ENCODE measurements around the gene MC5R.
"Not testable (repeated sequence)": the region's sequence is repeated elsewhere in the genome, so short reads cannot be mapped to it uniquely, and the experiment has no call there.

MC5R gene

GRCh38 chr18:13862898-13863297, 38.9 kb downstream of the MC5R start:
- not testable (repeated sequence) for DNase-seq

- DNase-seq = no peak
Measured at GRCh38 chr18:13868501-13869271, 44.7 kb downstream of the MC5R start.

- no peak for DNase-seq
Measured at GRCh38 chr18:13871701-13872100, 47.8 kb downstream of the MC5R start.

GRCh38 chr18:13872373-13872772, 48.4 kb downstream of the MC5R start:
- DNase-seq = no peak

- DNase-seq = no peak
Measured at GRCh38 chr18:13872932-13873331, 49.0 kb downstream of the MC5R start.

- DNase-seq = no peak
Measured at GRCh38 chr18:13874558-13874957, 50.6 kb downstream of the MC5R start.

Data from CD4-positive, alpha-beta T cell treated with Interleukin-4 for 1 hour (primary cell).